ENCODE data around the gene KIAA0232.
"Not testable (repeated sequence)": the region's sequence is repeated elsewhere in the genome, so short reads cannot be mapped to it uniquely, and the experiment has no call there.

KIAA0232 gene

GRCh38 chr4:6889101-6889735, 106.7 kb downstream of the KIAA0232 start:
- H3K4me3 ChIP-seq = no peak overlapping the region
- no peak overlapping the region for H3K27ac ChIP-seq
- H3K9ac ChIP-seq (ENCODE audit: insufficient read length) = no peak overlapping the region
- H3K36me3 ChIP-seq (ENCODE audit: insufficient read depth, low read length) = no peaks in the 10 kb centered on the region
- DNase-seq (ENCODE audit: low read depth, low spot score) = no peak
- H3K9me3 ChIP-seq (ENCODE audit: low read depth, low read length) = no peaks in the 10 kb centered on the region
- TF ChIP-seq FOXP2 (optimal IDR thresholded peaks at IDR 0.05; ENCODE audit: control extremely low read depth, extremely low read length, insufficient read depth) (no peak), POLR2AphosphoS5 (IDR thresholded peaks at IDR 0.05; ENCODE audit: borderline replicate concordance, low read depth, low read length) (no peak), EZH2 (IDR thresholded peaks at IDR 0.05) (no peak)

GRCh38 chr4:6889736-6890324, 107.3 kb downstream of the KIAA0232 start:
- H3K27ac ChIP-seq = no peak overlapping the region
- TF ChIP-seq FOXP2 (optimal IDR thresholded peaks at IDR 0.05; ENCODE audit: control extremely low read depth, extremely low read length, insufficient read depth) = no peak
- no peak for TF ChIP-seq EZH2 (IDR thresholded peaks at IDR 0.05)
- TF ChIP-seq POLR2AphosphoS5 (IDR thresholded peaks at IDR 0.05; ENCODE audit: borderline replicate concordance, low read depth, low read length) = no peak
- no peak overlapping the region for H3K4me3 ChIP-seq
- no peaks in the 10 kb centered on the region for H3K36me3 ChIP-seq (ENCODE audit: insufficient read depth, low read length)
- DNase-seq (ENCODE audit: low read depth, low spot score) = no peak
- no peak overlapping the region for H3K9ac ChIP-seq (ENCODE audit: insufficient read length)
- no peaks in the 10 kb centered on the region for H3K9me3 ChIP-seq (ENCODE audit: low read depth, low read length)

GRCh38 chr4:6890358-6890757, 107.8 kb downstream of the KIAA0232 start:
- Histone ChIP-seq H3K36me3 (ENCODE audit: insufficient read depth, low read length) (no peaks in the 10 kb centered on the region), H3K27ac (no peak overlapping the region), H3K9me3 (ENCODE audit: low read depth, low read length) (no peaks in the 10 kb centered on the region), H3K9ac (ENCODE audit: insufficient read length) (no peak overlapping the region), H3K4me3 (no peak overlapping the region)
- no peak for TF ChIP-seq EZH2 (IDR thresholded peaks at IDR 0.05)
- no peak for TF ChIP-seq POLR2AphosphoS5 (IDR thresholded peaks at IDR 0.05; ENCODE audit: borderline replicate concordance, low read depth, low read length)
- TF ChIP-seq FOXP2 (optimal IDR thresholded peaks at IDR 0.05; ENCODE audit: control extremely low read depth, extremely low read length, insufficient read depth) = no peak
- no peak for DNase-seq (ENCODE audit: low read depth, low spot score)

GRCh38 chr4:6890971-6891370, 108.4 kb downstream of the KIAA0232 start:
- not testable (repeated sequence) for H3K27ac ChIP-seq

GRCh38 chr4:6891436-6892170, 109.1 kb downstream of the KIAA0232 start:
- TF ChIP-seq EZH2 (IDR thresholded peaks at IDR 0.05) = no peak
- TF ChIP-seq POLR2AphosphoS5 (IDR thresholded peaks at IDR 0.05; ENCODE audit: borderline replicate concordance, low read depth, low read length) = no peak
- no peak for TF ChIP-seq FOXP2 (optimal IDR thresholded peaks at IDR 0.05; ENCODE audit: control extremely low read depth, extremely low read length, insufficient read depth)
- H3K27ac ChIP-seq = no peak overlapping the region
- no peak overlapping the region for H3K4me3 ChIP-seq
- H3K36me3 ChIP-seq (ENCODE audit: insufficient read depth, low read length) = no peaks in the 10 kb centered on the region
- no peaks in the 10 kb centered on the region for H3K9me3 ChIP-seq (ENCODE audit: low read depth, low read length)
- H3K9ac ChIP-seq (ENCODE audit: insufficient read length) = no peak overlapping the region
- no peak for DNase-seq (ENCODE audit: low read depth, low spot score)

More at GRCh38 chr4:6890971-6891370, 108.4 kb downstream of the KIAA0232 start:
- not testable (repeated sequence) for DNase-seq (ENCODE audit: low read depth, low spot score); H3K9ac ChIP-seq (ENCODE audit: insufficient read length); H3K36me3 ChIP-seq (ENCODE audit: insufficient read depth, low read length); H3K9me3 ChIP-seq (ENCODE audit: low read depth, low read length); H3K4me3 ChIP-seq

GRCh38 chr4:6892190-6892908, 109.8 kb downstream of the KIAA0232 start:
- H3K4me3 ChIP-seq = no peak overlapping the region
- DNase-seq (ENCODE audit: low read depth, low spot score) = no peak
- TF ChIP-seq POLR2AphosphoS5 (IDR thresholded peaks at IDR 0.05; ENCODE audit: borderline replicate concordance, low read depth, low read length) (no peak), FOXP2 (optimal IDR thresholded peaks at IDR 0.05; ENCODE audit: control extremely low read depth, extremely low read length, insufficient read depth) (no peak)
- H3K9me3 ChIP-seq (ENCODE audit: low read depth, low read length) = no peaks in the 10 kb centered on the region
- H3K27ac ChIP-seq = no peak overlapping the region
- H3K9ac ChIP-seq (ENCODE audit: insufficient read length) = no peak overlapping the region
- H3K36me3 ChIP-seq (ENCODE audit: insufficient read depth, low read length) = no peaks in the 10 kb centered on the region

GRCh38 chr4:6892909-6893202, 110.3 kb downstream of the KIAA0232 start:
- Histone ChIP-seq H3K9ac (ENCODE audit: insufficient read length) (no peak overlapping the region), H3K4me3 (no peak overlapping the region), H3K27ac (no peak overlapping the region), H3K9me3 (ENCODE audit: low read depth, low read length) (no peaks in the 10 kb centered on the region), H3K36me3 (ENCODE audit: insufficient read depth, low read length) (no peaks in the 10 kb centered on the region)
- DNase-seq (ENCODE audit: low read depth, low spot score) = no peak
- TF ChIP-seq FOXP2 (optimal IDR thresholded peaks at IDR 0.05; ENCODE audit: control extremely low read depth, extremely low read length, insufficient read depth) (no peak), EZH2 (IDR thresholded peaks at IDR 0.05) (no peak), POLR2AphosphoS5 (IDR thresholded peaks at IDR 0.05; ENCODE audit: borderline replicate concordance, low read depth, low read length) (no peak)

GRCh38 chr4:6893449-6894085, 111.0 kb downstream of the KIAA0232 start:
- DNase-seq (ENCODE audit: low read depth, low spot score) = no peak
- no peaks in the 10 kb centered on the region for H3K36me3 ChIP-seq (ENCODE audit: insufficient read depth, low read length)
- TF ChIP-seq FOXP2 (optimal IDR thresholded peaks at IDR 0.05; ENCODE audit: control extremely low read depth, extremely low read length, insufficient read depth) (no peak), EZH2 (IDR thresholded peaks at IDR 0.05) (no peak), POLR2AphosphoS5 (IDR thresholded peaks at IDR 0.05; ENCODE audit: borderline replicate concordance, low read depth, low read length) (no peak)
- no peaks in the 10 kb centered on the region for H3K9me3 ChIP-seq (ENCODE audit: low read depth, low read length)
- H3K9ac ChIP-seq (ENCODE audit: insufficient read length) = no peak overlapping the region
- no peak overlapping the region for H3K4me3 ChIP-seq
- H3K27ac ChIP-seq = no peak overlapping the region
